ENCODE data around the gene CHMP6.

Gene CHMP6

GRCh38 chr17:80991645-80992076 lies at the start of gene CHMP6:
TSS of gene CHMP6 (plus strand) at chr17:80991841. CDS start at chr17:80991919, 78 bp downstream.
- DNase-seq (ENCODE audit: low read depth in 2 of 2), result peak; percentile 35 to 41

- no peak for DNase-seq (ENCODE audit: low read depth in 2 of 2)
Measured at GRCh38 chr17:80942423-80943345, 49.0 kb upstream of the CHMP6 start.

- DNase-seq (ENCODE audit: low read depth in 2 of 2), result no peak
Measured at GRCh38 chr17:80943346-80944145, 48.1 kb upstream of the CHMP6 start.

GRCh38 chr17:80944326-80944725 lies 47.3 kb upstream of the CHMP6 start:
- no peak for DNase-seq (ENCODE audit: low read depth in 2 of 2)

GRCh38 chr17:80945736-80946135 lies 45.9 kb upstream of the CHMP6 start:
- DNase-seq (ENCODE audit: low read depth in 2 of 2), result no peak

GRCh38 chr17:80946449-80946848 lies 45.2 kb upstream of the CHMP6 start:
- no peak for DNase-seq (ENCODE audit: low read depth in 2 of 2)

GRCh38 chr17:80947200-80947940 lies 44.3 kb upstream of the CHMP6 start:
- no peak for DNase-seq (ENCODE audit: low read depth in 2 of 2)

GRCh38 chr17:80948019-80948975 lies 43.3 kb upstream of the CHMP6 start:
- DNase-seq (ENCODE audit: low read depth in 2 of 2), result no peak

GRCh38 chr17:80948976-80949450 lies 42.6 kb upstream of the CHMP6 start:
- DNase-seq (ENCODE audit: low read depth in 2 of 2), result no peak

GRCh38 chr17:80949451-80950421 lies 41.9 kb upstream of the CHMP6 start:
- no peak for DNase-seq (ENCODE audit: low read depth in 2 of 2)

- no peak for DNase-seq (ENCODE audit: low read depth in 2 of 2)
Measured at GRCh38 chr17:80950466-80951120, 41.0 kb upstream of the CHMP6 start.

GRCh38 chr17:80951121-80952090 lies 40.2 kb upstream of the CHMP6 start:
- DNase-seq (ENCODE audit: low read depth in 2 of 2), result no peak

- no peak for DNase-seq (ENCODE audit: low read depth in 2 of 2)
Measured at GRCh38 chr17:80952291-80952690, 39.4 kb upstream of the CHMP6 start.

- no peak for DNase-seq (ENCODE audit: low read depth in 2 of 2)
Measured at GRCh38 chr17:80953471-80954315, 37.9 kb upstream of the CHMP6 start.

GRCh38 chr17:80955078-80955477 lies 36.6 kb upstream of the CHMP6 start:
- no peak for DNase-seq (ENCODE audit: low read depth in 2 of 2)

GRCh38 chr17:80955671-80956280 lies 35.9 kb upstream of the CHMP6 start:
- no peak for DNase-seq (ENCODE audit: low read depth in 2 of 2)

All from stimulated activated CD8-positive, alpha-beta memory T cell treated with anti-CD3 and anti-CD28 coated beads, Interleukin-2, amount 100 ng/mL, for 1 hour (primary cell).